Gastroesophageal sphincter (tissue), 4 donors: ENCODE results near the gene ECM2. TPM values are rescaled to one million over a fixed set of nuclear protein-coding genes. Genes with fewer than 3 reads are reported as not detected.

ENCODE experiments used
- ATAC-seq: fragments of 150-250 bp; one replicate; pipeline ENCODE4 v1.9.1; 2016; ENCODE audit warnings: mild to moderate bottlenecking, moderate library complexity
- H3K27ac ChIP-seq, 4 donors: fragments of 200-600 bp; sonication (generic) in 3 of 4; 1 replicate in 3 of 4; 2 replicates in 1 of 4; pipeline ENCODE4 v1.5.1; 2016 to 2019
- H3K27me3 ChIP-seq: fragments of 200-600 bp; sonication (generic); one replicate; pipeline ENCODE4 v1.5.1; 2019
- H3K36me3 ChIP-seq, 2 donors: fragments of 200-600 bp; sonication (generic); one replicate each; pipeline ENCODE4 v1.5.1; 2019; ENCODE audit warnings: control low read depth in 1 of 2
- H3K4me1 ChIP-seq, 3 donors: fragments of 200-600 bp; sonication (generic); 1 replicate in 2 of 3; 2 replicates in 1 of 3; pipeline ENCODE4 v1.5.1; 2016 to 2019; ENCODE audit warnings: control low read depth in 2 of 3
- H3K4me3 ChIP-seq, 2 donors: fragments of 200-600 bp; sonication (generic); one replicate each; pipeline ENCODE4 v1.5.1; 2019; ENCODE audit warnings: mild to moderate bottlenecking in 1 of 2, moderate library complexity in 1 of 2
- H3K9me3 ChIP-seq, 3 donors: fragments of 200-600 bp; sonication (generic); one replicate each; pipeline ENCODE4 v1.5.1; 2017 to 2019; ENCODE audit warnings: control low read depth in 2 of 3
- CTCF ChIP-seq, 4 experiments: fragments of 200-600 bp in 2 of 4; fragments of 450-650 bp in 2 of 4; sonication (generic) in 1 of 4; IDR thresholded peaks; one replicate each; pipeline ENCODE4 v1.5.1; 2017 to 2019; ENCODE audit warnings: antibody characterized with exemption in 4 of 4, mild to moderate bottlenecking in 2 of 4, moderate library complexity in 2 of 4
- EP300 ChIP-seq: sonication (generic); formaldehyde crosslinking; IDR thresholded peaks from one replicate; pipeline ENCODE4 v1.6.1; 2017; ENCODE audit warnings: antibody characterized with exemption, mild to moderate bottlenecking
- POLR2A ChIP-seq, 2 donors: fragments of 450-650 bp; IDR thresholded peaks; one replicate each; pipeline ENCODE4 v1.6.1; 2017; ENCODE audit warnings: antibody characterized with exemption in 2 of 2, mild to moderate bottlenecking in 2 of 2, moderate library complexity in 1 of 2
- POLR2AphosphoS5 ChIP-seq: sonication (generic); formaldehyde crosslinking; IDR thresholded peaks from one replicate; pipeline ENCODE4 v1.6.1; 2017; ENCODE audit warnings: antibody characterized with exemption
- WGBS, 2 donors: methylation state at CpG; one replicate each; pipeline ENCODE4 v1.1.5; 2018; ENCODE audit warnings: low coverage in 1 of 2; 5-methylcytosine and 5-hydroxymethylcytosine counted together
- total RNA-seq, 4 donors: library from RNA; depleted of rRNA; stranded (reverse); fragments of >200 nt; gene quantifications; one replicate each; pipeline ENCODE4 v1.1.0, GENCODE V29; 2016

Gene ECM2
- total RNA-seq, 4 donors from 2014 or later, result 8.2 to 20.1 (median 14.2) TPM

- H3K4me1 ChIP-seq, result no peaks in the 10 kb centered on the region
- H3K36me3 ChIP-seq, result no peaks in the 10 kb centered on the region
- H3K27me3 ChIP-seq, result no peaks in the 10 kb centered on the region
- 86 to 100% methylated on average over 2 of the region's 2 CpGs for WGBS, 2 donors
- TF ChIP-seq POLR2AphosphoS5, result no peak
- TF ChIP-seq CTCF (IDR thresholded peaks at IDR 0.05), result no peak
- TF ChIP-seq POLR2A (IDR thresholded peaks at IDR 0.05), result no peak
- TF ChIP-seq EP300, result no peak
- no peak overlapping the region for H3K4me3 ChIP-seq
- H3K27ac ChIP-seq, result no peak overlapping the region
- ATAC-seq, result no peak
- H3K9me3 ChIP-seq, result no peaks in the 10 kb centered on the region
These were observed 15.0 kb upstream of the ECM2 start for GRCh38 chr9:92550765-92551164.

GRCh38 chr9:92547356-92547755, 11.6 kb upstream of the ECM2 start:
- no peak for TF ChIP-seq POLR2A (IDR thresholded peaks at IDR 0.05)
- no peak for TF ChIP-seq EP300
- no peak for TF ChIP-seq CTCF (IDR thresholded peaks at IDR 0.05)
- TF ChIP-seq POLR2AphosphoS5, result no peak
- no peaks in the 10 kb centered on the region for H3K9me3 ChIP-seq
- ATAC-seq, result no peak
- no peak overlapping the region for H3K27ac ChIP-seq
- no peak overlapping the region for H3K4me3 ChIP-seq
- WGBS, 2 donors, result 65 to 74% methylated on average over 3 of the region's 3 CpGs
- H3K36me3 ChIP-seq, result no peaks in the 10 kb centered on the region
- H3K4me1 ChIP-seq, result no peaks in the 10 kb centered on the region
- H3K27me3 ChIP-seq, result no peaks in the 10 kb centered on the region

GRCh38 chr9:92545002-92545510, 9.3 kb upstream of the ECM2 start:
- no peak for ATAC-seq
- Histone ChIP-seq H3K4me1 (no peaks in the 10 kb centered on the region), H3K9me3 (no peaks in the 10 kb centered on the region), H3K36me3 (no peaks in the 10 kb centered on the region), H3K4me3 (no peak overlapping the region), H3K27ac (no peak overlapping the region), H3K27me3 (no peaks in the 10 kb centered on the region)
- 100% methylated on average over 1 of the region's 33 CpGs; no CpG with 5 or more reads in 1 of the 2 donors for WGBS, 2 donors
- no peak for TF ChIP-seq CTCF (IDR thresholded peaks at IDR 0.05)
- no peak for TF ChIP-seq POLR2A (IDR thresholded peaks at IDR 0.05)
- TF ChIP-seq EP300, result no peak
- TF ChIP-seq POLR2AphosphoS5, result no peak

GRCh38 chr9:92543972-92544371, 8.2 kb upstream of the ECM2 start:
- 69 to 80% methylated on average over 4 to 7 of the region's 7 CpGs for WGBS, 2 donors
- TF ChIP-seq POLR2AphosphoS5 (no peak), CTCF (IDR thresholded peaks at IDR 0.05) (no peak), EP300 (no peak), POLR2A (IDR thresholded peaks at IDR 0.05) (no peak)
- Histone ChIP-seq H3K9me3 (no peaks in the 10 kb centered on the region), H3K4me3 (no peak overlapping the region), H3K4me1 (no peaks in the 10 kb centered on the region), H3K27ac (no peak overlapping the region), H3K27me3 (no peaks in the 10 kb centered on the region), H3K36me3 (no peaks in the 10 kb centered on the region)
- no peak for ATAC-seq

- 59 to 89% methylated on average over 2 of the region's 2 CpGs for WGBS, 2 donors
- H3K4me1 ChIP-seq, result peaks cover 0 to 14% (median 3%) of the 10 kb centered on the region in 3 donors
These were observed 2.8 kb upstream of the ECM2 start for GRCh38 chr9:92538541-92538940.

More at GRCh38 chr9:92538541-92538940, 2.8 kb upstream of the ECM2 start:
- no peaks in the 10 kb centered on the region for H3K36me3 ChIP-seq
- ATAC-seq, result no peak
- H3K27ac ChIP-seq, result no peak overlapping the region
- H3K27me3 ChIP-seq, result no peaks in the 10 kb centered on the region
- H3K4me3 ChIP-seq, result no peak overlapping the region
- no peaks in the 10 kb centered on the region for H3K9me3 ChIP-seq
- TF ChIP-seq CTCF (IDR thresholded peaks at IDR 0.05) (no peak), POLR2A (IDR thresholded peaks at IDR 0.05) (no peak), POLR2AphosphoS5 (no peak), EP300 (no peak)
